ENCODE data around the gene PCDH9. TPM values are rescaled to one million over a fixed set of nuclear protein-coding genes. Genes with fewer than 3 reads are reported as not detected.

Gene PCDH9
- total RNA-seq, 1 donor from 2014 or later: 0.40 TPM

GRCh38 chr13:66996503-66996902 lies 233.6 kb downstream of the PCDH9 start:
- no peak overlapping the region for H3K4me3 ChIP-seq (ENCODE audit: low read depth, low read length)
- no peak for DNase-seq (ENCODE audit: low read depth)
- TF ChIP-seq, protein P1, sequence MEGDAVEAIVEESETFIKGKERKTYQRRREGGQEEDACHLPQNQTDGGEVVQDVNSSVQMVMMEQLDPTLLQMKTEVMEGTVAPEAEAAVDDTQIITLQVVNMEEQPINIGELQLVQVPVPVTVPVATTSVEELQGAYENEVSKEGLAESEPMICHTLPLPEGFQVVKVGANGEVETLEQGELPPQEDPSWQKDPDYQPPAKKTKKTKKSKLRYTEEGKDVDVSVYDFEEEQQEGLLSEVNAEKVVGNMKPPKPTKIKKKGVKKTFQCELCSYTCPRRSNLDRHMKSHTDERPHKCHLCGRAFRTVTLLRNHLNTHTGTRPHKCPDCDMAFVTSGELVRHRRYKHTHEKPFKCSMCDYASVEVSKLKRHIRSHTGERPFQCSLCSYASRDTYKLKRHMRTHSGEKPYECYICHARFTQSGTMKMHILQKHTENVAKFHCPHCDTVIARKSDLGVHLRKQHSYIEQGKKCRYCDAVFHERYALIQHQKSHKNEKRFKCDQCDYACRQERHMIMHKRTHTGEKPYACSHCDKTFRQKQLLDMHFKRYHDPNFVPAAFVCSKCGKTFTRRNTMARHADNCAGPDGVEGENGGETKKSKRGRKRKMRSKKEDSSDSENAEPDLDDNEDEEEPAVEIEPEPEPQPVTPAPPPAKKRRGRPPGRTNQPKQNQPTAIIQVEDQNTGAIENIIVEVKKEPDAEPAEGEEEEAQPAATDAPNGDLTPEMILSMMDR (conservative IDR thresholded peaks at IDR 0.05; ENCODE audit: low read depth, low read length): no peak

DNA sequence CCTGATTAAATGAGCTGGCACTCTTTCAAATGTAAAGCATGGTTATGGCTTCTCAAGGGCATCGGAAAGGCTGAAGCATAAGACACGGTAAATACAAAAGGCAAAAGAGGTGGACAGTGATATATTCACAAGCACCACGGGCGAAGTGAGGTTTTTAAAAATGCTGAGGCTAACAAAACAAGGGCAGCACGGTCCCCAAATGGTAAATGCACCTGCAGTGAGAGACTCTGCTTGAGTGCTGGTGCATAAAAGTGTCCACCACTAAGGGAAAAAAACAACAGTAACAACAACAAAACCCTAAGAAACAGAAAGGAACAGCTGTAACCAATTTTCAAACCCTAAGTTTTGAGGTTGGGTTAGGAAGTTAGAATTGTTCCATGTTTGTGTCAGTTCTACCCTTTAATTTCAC lies 234.9 kb downstream of the PCDH9 start:
- TF ChIP-seq, protein P1 (conservative IDR thresholded peaks at IDR 0.05; ENCODE audit: low read depth, low read length): no peak
- no peak overlapping the region for H3K4me3 ChIP-seq (ENCODE audit: low read depth, low read length)
- peak; percentile 4 for DNase-seq (ENCODE audit: low read depth)

GRCh38 chr13:66994517-66995202 lies 235.5 kb downstream of the PCDH9 start:
- peak; percentile 10 for DNase-seq (ENCODE audit: low read depth)
- TF ChIP-seq, protein P1 (conservative IDR thresholded peaks at IDR 0.05; ENCODE audit: low read depth, low read length): no peak
- peak overlapping the region; percentile 32 for H3K4me3 ChIP-seq (ENCODE audit: low read depth, low read length)

DNA sequence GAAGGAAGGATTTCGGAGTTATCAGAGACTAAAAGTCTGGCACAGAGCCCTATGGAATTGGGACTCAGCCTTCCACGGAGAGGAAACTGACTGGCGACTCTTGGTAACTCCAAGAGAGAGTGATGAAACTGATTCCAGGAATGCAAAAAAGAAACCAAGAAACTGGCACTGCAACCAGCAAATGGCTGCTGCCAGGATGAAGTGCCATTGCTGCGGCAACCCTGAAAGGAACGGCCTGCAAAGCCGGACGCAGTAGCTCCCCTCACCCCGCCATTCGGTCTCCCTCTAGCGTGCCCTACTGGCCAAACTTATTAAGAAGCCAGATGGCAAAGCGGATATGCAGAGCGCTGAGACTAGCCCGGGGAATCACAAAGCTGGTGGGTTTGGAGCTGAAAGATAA lies 236.0 kb downstream of the PCDH9 start:
- TF ChIP-seq, protein P1 (conservative IDR thresholded peaks at IDR 0.05; ENCODE audit: low read depth, low read length): peak; percentile 84
- DNase-seq (ENCODE audit: low read depth): peak; percentile 38
- peak overlapping the region; percentile 32 for H3K4me3 ChIP-seq (ENCODE audit: low read depth, low read length)

DNA sequence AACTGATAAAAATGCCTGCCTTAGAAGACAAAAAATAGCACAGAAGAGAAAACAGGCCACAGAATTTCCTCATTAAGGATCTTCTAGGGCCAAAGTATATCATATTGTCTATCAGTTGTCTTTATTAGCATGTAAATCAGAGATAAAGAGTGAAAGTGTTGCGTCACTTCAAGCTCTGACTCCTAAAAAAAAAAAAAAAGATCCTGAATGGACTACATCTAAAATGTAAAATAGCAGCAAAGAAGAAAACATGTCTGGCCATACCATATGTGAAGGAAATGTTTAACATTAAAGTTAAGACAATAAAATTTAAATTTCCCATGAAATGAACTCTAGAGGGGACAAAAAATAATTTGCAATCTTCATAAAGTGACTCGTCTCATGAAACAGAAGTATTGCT lies 237.4 kb downstream of the PCDH9 start:
- H3K4me3 ChIP-seq (ENCODE audit: low read depth, low read length): no peak overlapping the region
- DNase-seq (ENCODE audit: low read depth): no peak
- TF ChIP-seq, protein P1 (conservative IDR thresholded peaks at IDR 0.05; ENCODE audit: low read depth, low read length): no peak

GRCh38 chr13:66992183-66992582 lies 238.0 kb downstream of the PCDH9 start:
- DNase-seq (ENCODE audit: low read depth): peak; percentile 3
- H3K4me3 ChIP-seq (ENCODE audit: low read depth, low read length): no peak overlapping the region
- TF ChIP-seq, protein P1 (conservative IDR thresholded peaks at IDR 0.05; ENCODE audit: low read depth, low read length): no peak

- TF ChIP-seq, protein P1 (conservative IDR thresholded peaks at IDR 0.05; ENCODE audit: low read depth, low read length): no peak
- no peak overlapping the region for H3K4me3 ChIP-seq (ENCODE audit: low read depth, low read length)
- no peak for DNase-seq (ENCODE audit: low read depth)
These were observed 245.9 kb downstream of the PCDH9 start for GRCh38 chr13:66984241-66984640.

All from epithelial cell of proximal tubule (primary cell).